ENCODE results near the gene AQP7.
"Not testable (repeated sequence)": the region's sequence is repeated elsewhere in the genome, so short reads cannot be mapped to it uniquely, and the experiment has no call there.

Gene AQP7

DNA sequence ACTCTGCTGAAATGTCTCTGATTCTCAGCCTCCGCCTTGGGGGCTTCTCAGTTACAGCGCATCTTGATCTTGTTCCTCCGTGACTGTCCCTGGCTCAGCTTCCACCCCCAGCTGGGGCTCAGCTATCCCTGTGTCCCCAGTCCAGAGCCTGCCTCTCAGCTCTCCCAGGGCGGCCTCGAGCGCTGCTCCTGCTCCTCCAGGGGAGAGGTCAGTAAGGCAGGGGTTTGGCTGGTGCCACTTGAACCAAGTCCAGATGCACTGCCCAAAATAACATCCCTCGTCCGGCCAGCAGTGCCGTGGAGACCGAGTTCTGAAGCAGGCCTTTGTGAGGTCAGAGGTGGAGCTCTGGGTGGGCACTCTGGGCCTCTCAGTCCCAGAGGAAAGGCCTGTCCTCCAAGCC lies at the start of gene AQP7:
Gene AQP7 (minus strand): TSS at position 198 of the 400 bp plus-strand sequence. CDS start 1,306 bp downstream, outside the sequence.
- DNase-seq (ENCODE audit: low spot score); H3K9me3 ChIP-seq (ENCODE audit: severe bottlenecking); H3K27ac ChIP-seq (ENCODE audit: poor library complexity, severe bottlenecking); H3K27me3 ChIP-seq (ENCODE audit: insufficient read depth, poor library complexity, severe bottlenecking); H3K4me3 ChIP-seq (ENCODE audit: severe bottlenecking); H3K36me3 ChIP-seq (ENCODE audit: low read depth); H3K4me1 ChIP-seq (ENCODE audit: insufficient read depth, poor library complexity, severe bottlenecking); ATAC-seq (ENCODE audit: low read depth): not testable (repeated sequence)

DNA sequence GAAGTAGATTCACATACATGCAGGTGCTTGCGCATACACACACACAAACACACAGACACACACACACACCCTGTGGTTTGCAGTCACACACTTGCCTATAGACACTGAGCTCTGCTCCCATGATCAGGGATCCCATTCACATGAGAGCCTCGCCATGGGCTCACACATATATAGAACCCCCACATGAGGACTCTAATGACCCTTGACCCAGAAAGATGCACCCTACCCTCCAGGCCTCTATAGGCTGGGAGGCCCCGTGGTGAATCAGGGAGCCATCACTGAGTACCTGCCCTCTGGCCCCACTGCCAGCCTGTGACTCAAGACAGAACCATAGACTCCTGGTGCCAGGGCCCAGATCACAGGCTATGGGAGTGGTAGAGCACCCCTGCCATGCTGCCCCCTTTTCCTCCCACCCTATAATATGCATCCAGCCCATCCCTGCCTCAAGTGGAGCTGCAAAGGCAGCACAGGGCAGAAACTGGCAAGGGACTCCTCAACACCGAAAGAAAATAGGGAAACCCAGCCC lies 48.3 kb upstream of the AQP7 start:
- no peak overlapping the region for H3K4me3 ChIP-seq (ENCODE audit: severe bottlenecking)
- no peak overlapping the region for H3K27ac ChIP-seq (ENCODE audit: poor library complexity, severe bottlenecking)
- DNase-seq (ENCODE audit: low spot score) (no peak), ATAC-seq (ENCODE audit: low read depth) (no peak)
- no peaks in the 10 kb centered on the region for H3K36me3 ChIP-seq (ENCODE audit: low read depth)
- H3K27me3 ChIP-seq (ENCODE audit: insufficient read depth, poor library complexity, severe bottlenecking), result no peaks in the 10 kb centered on the region
- peaks cover 28% of the 10 kb centered on the region for H3K4me1 ChIP-seq (ENCODE audit: insufficient read depth, poor library complexity, severe bottlenecking)
- no peaks in the 10 kb centered on the region for H3K9me3 ChIP-seq (ENCODE audit: severe bottlenecking)
- TF ChIP-seq, protein P1, sequence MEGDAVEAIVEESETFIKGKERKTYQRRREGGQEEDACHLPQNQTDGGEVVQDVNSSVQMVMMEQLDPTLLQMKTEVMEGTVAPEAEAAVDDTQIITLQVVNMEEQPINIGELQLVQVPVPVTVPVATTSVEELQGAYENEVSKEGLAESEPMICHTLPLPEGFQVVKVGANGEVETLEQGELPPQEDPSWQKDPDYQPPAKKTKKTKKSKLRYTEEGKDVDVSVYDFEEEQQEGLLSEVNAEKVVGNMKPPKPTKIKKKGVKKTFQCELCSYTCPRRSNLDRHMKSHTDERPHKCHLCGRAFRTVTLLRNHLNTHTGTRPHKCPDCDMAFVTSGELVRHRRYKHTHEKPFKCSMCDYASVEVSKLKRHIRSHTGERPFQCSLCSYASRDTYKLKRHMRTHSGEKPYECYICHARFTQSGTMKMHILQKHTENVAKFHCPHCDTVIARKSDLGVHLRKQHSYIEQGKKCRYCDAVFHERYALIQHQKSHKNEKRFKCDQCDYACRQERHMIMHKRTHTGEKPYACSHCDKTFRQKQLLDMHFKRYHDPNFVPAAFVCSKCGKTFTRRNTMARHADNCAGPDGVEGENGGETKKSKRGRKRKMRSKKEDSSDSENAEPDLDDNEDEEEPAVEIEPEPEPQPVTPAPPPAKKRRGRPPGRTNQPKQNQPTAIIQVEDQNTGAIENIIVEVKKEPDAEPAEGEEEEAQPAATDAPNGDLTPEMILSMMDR (IDR thresholded peaks at IDR 0.05; ENCODE audit: poor library complexity, severe bottlenecking), result no peak

DNA sequence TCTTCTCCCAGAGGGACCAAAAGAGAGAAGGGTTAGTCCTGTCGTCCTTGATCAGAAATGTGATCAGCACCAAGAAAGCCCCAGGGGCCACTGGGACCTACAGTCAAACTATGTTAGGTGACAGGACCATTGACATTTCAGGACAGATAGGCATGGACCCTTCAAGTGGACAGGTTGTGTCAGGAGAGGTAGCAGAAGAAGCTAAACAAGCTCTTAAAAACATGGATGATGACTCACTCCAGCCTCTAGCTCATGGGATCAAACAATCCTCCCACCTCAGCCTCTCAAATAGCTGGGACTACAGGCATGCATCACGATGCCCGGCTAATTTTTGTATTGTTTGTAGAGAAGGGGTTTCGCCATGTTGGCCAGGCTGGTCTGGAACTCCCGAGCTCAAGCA lies 47.3 kb upstream of the AQP7 start:
- Histone ChIP-seq H3K4me3 (ENCODE audit: severe bottlenecking) (no peak overlapping the region), H3K36me3 (ENCODE audit: low read depth) (no peaks in the 10 kb centered on the region), H3K27me3 (ENCODE audit: insufficient read depth, poor library complexity, severe bottlenecking) (no peaks in the 10 kb centered on the region), H3K4me1 (ENCODE audit: insufficient read depth, poor library complexity, severe bottlenecking) (peaks cover 36% of the 10 kb centered on the region), H3K9me3 (ENCODE audit: severe bottlenecking) (no peaks in the 10 kb centered on the region), H3K27ac (ENCODE audit: poor library complexity, severe bottlenecking) (no peak overlapping the region)
- TF ChIP-seq, protein P1 (IDR thresholded peaks at IDR 0.05; ENCODE audit: poor library complexity, severe bottlenecking), result no peak
- ATAC-seq (ENCODE audit: low read depth) (no peak), DNase-seq (ENCODE audit: low spot score) (no peak)

GRCh38 chr9:33447799-33448553 lies 45.6 kb upstream of the AQP7 start:
- Histone ChIP-seq H3K36me3 (ENCODE audit: low read depth) (no peaks in the 10 kb centered on the region), H3K9me3 (ENCODE audit: severe bottlenecking) (no peaks in the 10 kb centered on the region), H3K4me1 (ENCODE audit: insufficient read depth, poor library complexity, severe bottlenecking) (peaks cover 32% of the 10 kb centered on the region), H3K4me3 (ENCODE audit: severe bottlenecking) (no peak overlapping the region), H3K27me3 (ENCODE audit: insufficient read depth, poor library complexity, severe bottlenecking) (no peaks in the 10 kb centered on the region), H3K27ac (ENCODE audit: poor library complexity, severe bottlenecking) (no peak overlapping the region)
- ATAC-seq (ENCODE audit: low read depth) (no peak), DNase-seq (ENCODE audit: low spot score) (no peak)
- TF ChIP-seq, protein P1 (IDR thresholded peaks at IDR 0.05; ENCODE audit: poor library complexity, severe bottlenecking), result peak; percentile 1

DNA sequence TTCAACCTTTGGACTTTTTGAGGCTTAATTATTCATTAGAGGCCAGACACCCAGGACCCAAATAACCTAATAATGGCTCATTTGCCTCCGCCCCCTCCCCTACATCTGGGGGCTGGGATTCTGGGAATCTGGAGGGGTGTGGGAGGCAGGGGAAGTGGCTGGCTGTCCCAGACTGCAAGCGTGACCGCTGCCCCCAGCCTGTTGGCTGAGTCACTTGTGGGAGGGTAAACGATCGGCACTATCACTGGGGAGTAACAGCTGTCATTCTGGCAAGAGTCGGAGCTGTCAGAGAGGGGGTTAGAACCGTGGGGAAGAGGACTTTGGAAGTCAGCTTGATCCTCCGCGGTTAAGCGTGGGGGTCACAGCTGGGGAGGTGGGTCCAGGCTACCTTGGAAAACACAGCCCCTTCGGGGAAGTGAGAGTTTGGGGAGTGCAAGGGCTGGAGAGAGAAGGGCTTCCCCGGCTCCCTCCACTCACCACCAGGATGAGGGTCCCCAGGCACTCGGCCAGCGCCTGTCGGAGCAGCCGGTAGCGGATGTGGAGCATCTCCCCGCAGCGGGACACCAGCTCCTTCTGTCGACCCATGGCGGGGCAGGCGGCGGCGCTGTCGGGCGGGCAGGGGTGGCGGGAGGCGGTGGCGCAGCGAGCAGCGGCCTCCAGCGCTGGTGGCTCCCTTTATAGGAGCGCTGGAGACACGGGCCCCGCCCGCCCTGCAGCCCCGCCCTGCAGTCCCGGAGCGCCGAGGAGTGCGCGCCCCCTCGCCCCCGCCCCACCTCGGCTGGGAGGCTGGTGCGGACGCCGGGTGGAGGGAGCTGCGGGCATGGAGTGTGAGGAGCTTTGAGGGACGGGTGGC lies 44.8 kb upstream of the AQP7 start, which contains the start of gene AQP3:
Gene AQP3 (minus strand): TSS at position 648 of the 853 bp plus-strand sequence. CDS start 63 bp downstream, at position 585.
- ATAC-seq (ENCODE audit: low read depth) (peak; percentile 71), DNase-seq (ENCODE audit: low spot score) (no peak)
- Histone ChIP-seq H3K36me3 (ENCODE audit: low read depth) (no peaks in the 10 kb centered on the region), H3K4me3 (ENCODE audit: severe bottlenecking) (no peak within 1 kb of the TSS), H3K27me3 (ENCODE audit: insufficient read depth, poor library complexity, severe bottlenecking) (no peaks in the 10 kb centered on the region), H3K9me3 (ENCODE audit: severe bottlenecking) (no peaks in the 10 kb centered on the region), H3K4me1 (ENCODE audit: insufficient read depth, poor library complexity, severe bottlenecking) (peaks cover 32% of the 10 kb centered on the region), H3K27ac (ENCODE audit: poor library complexity, severe bottlenecking) (peak within 1 kb of the TSS; percentile 12)
- TF ChIP-seq, protein P1 (IDR thresholded peaks at IDR 0.05; ENCODE audit: poor library complexity, severe bottlenecking), result peak; percentile 30
